Measurements from ENCODE around the gene ADGRB3. TPM values are rescaled to one million over a fixed set of nuclear protein-coding genes. Genes with fewer than 3 reads are reported as not detected.
"Not testable (repeated sequence)": the region's sequence is repeated elsewhere in the genome, so short reads cannot be mapped to it uniquely, and the experiment has no call there.

The ADGRB3 gene
- total RNA-seq, 3 donors from 2014 or later: 0.43 to 7.8 (median 0.72) TPM

DNA sequence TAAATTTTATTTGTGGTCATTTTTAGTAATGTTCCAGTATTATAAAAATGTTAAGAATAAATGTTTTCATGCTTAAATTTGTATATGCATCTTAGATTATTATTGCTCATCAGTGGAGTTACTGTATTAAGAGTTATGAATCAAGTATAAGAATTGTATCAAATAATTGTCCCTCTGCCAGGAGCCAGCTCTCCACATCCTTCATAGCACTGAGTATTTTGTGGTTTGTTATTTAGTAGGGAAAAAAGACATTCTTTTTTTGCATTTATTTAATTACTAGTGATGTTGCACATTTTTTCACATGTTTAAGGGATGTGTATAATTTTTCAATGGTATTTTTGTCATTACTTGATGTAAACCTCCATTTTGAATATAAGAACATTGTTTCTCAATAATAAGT is 102.0 kb downstream of the ADGRB3 start:
- no peaks in the 10 kb centered on the region for H3K4me1 ChIP-seq (ENCODE audit: low read depth)
- TF ChIP-seq, protein P1, sequence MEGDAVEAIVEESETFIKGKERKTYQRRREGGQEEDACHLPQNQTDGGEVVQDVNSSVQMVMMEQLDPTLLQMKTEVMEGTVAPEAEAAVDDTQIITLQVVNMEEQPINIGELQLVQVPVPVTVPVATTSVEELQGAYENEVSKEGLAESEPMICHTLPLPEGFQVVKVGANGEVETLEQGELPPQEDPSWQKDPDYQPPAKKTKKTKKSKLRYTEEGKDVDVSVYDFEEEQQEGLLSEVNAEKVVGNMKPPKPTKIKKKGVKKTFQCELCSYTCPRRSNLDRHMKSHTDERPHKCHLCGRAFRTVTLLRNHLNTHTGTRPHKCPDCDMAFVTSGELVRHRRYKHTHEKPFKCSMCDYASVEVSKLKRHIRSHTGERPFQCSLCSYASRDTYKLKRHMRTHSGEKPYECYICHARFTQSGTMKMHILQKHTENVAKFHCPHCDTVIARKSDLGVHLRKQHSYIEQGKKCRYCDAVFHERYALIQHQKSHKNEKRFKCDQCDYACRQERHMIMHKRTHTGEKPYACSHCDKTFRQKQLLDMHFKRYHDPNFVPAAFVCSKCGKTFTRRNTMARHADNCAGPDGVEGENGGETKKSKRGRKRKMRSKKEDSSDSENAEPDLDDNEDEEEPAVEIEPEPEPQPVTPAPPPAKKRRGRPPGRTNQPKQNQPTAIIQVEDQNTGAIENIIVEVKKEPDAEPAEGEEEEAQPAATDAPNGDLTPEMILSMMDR (IDR thresholded peaks at IDR 0.05): no peak
- no peak for ATAC-seq
- H3K36me3 ChIP-seq (ENCODE audit: low read depth): no peaks in the 10 kb centered on the region
- intact Hi-C loops (cut with DNase I, micrococcal nuclease): no loop called here
- no peaks in the 10 kb centered on the region for H3K9me3 ChIP-seq
- H3K4me3 ChIP-seq: no peak overlapping the region
- no peak for DNase-seq

DNA sequence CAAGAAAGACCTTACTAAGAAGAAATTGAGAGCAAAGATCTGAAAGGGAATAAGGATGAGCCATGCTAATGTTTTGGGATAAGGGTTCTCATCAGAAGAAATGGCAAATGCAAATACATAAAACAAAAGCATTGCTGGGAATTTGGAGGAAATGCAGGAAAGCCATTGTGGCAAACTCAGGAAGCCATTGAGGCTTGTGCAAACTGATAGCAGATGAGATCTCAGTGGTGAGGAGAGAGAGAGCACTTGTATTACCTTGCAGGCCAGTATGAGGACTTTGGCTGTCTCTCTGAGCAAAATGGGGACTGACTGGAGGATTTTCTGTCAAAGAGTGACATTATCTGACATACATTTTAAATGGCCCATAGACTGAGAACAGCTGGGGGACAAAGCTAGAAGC is 103.0 kb downstream of the ADGRB3 start:
- H3K9me3 ChIP-seq: no peaks in the 10 kb centered on the region
- intact Hi-C loops (cut with DNase I, micrococcal nuclease): no loop called here
- no peaks in the 10 kb centered on the region for H3K36me3 ChIP-seq (ENCODE audit: low read depth)
- TF ChIP-seq, protein P1 (IDR thresholded peaks at IDR 0.05): no peak
- H3K4me3 ChIP-seq: no peak overlapping the region
- no peaks in the 10 kb centered on the region for H3K4me1 ChIP-seq (ENCODE audit: low read depth)
- DNase-seq: no peak
- ATAC-seq: no peak

DNA sequence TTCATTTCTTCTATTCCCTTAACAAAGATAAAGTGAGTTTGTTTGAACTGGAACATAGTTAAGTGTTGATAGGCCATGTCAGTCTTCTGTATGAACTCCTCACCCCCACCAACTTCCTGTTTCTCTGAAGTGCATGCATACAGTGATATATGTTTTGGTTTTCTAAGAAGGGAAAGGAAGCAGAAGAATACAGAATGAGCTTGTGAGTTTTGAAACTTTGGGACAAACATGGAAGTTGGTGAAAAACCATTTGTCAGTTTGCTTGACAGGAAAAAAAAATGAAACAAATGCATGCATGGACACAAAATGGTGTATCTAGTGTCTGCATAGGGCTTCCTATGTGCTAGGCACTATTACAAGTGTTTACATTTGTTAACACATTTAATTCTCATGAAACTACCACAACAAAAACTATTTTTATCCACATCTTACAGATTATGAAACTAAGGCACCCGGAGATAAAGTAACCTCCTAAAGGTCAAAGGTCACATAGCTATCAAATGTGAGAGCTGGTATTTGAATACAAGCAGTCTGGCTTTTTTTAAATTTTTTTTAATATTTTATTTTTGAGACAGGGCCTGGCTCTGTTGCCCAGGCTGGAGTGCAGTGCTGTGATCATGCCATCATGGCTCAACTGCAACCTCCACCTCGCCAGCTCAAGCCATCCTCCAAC is 105.9 kb downstream of the ADGRB3 start:
- H3K36me3 ChIP-seq (ENCODE audit: low read depth): no peaks in the 10 kb centered on the region
- no peaks in the 10 kb centered on the region for H3K4me1 ChIP-seq (ENCODE audit: low read depth)
- H3K4me3 ChIP-seq: no peak overlapping the region
- intact Hi-C loops (cut with DNase I, micrococcal nuclease): no loop called here
- TF ChIP-seq, protein P1 (IDR thresholded peaks at IDR 0.05): no peak
- ATAC-seq (no peak), DNase-seq (no peak)
- H3K9me3 ChIP-seq: no peaks in the 10 kb centered on the region

DNA sequence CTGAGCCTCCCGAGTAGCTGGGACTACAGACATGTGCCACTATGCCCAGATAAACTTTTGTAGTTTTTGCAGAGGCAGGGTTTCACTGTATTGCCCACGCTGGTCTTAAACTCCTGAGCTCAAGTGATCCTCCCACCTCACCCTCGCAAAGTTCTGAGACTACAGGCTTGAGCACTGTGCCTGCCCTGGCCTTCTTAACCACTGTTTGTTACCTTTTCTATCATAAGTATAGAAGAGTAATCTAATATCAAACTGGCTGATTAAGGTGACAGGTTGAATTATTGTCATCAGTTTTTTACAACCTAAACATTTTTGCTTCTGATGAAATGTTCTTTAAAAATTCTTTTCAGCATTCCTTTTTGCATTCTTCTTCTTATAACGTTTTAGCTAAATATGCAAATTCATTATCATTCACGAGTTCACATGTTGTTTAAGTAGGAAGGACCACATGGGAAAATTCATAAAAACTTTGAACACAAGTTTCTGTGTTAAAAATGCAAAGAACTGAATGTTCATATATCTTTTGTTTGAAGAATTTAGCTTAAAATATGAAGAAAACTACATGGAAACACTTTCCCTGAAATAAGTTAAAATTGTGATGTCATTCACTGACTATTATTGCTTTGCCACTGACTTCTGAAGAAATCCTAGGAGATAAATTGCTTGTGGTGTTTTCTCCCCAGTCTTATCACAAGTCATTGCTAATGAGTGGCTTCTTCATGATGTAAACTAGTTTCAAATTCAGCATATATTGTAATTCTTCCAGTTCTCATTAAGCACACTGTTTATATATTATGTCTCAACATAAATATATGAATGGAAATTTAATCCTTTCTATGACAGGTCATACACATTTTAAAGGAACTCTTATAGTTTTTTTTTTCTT is 106.7 kb downstream of the ADGRB3 start:
- TF ChIP-seq, protein P1 (IDR thresholded peaks at IDR 0.05): no peak
- Histone ChIP-seq H3K4me1 (ENCODE audit: low read depth) (no peaks in the 10 kb centered on the region), H3K9me3 (no peaks in the 10 kb centered on the region), H3K36me3 (ENCODE audit: low read depth) (no peaks in the 10 kb centered on the region), H3K4me3 (no peak overlapping the region)
- DNase-seq (no peak), ATAC-seq (no peak)
- intact Hi-C loops (cut with DNase I, micrococcal nuclease): no loop called here

DNA sequence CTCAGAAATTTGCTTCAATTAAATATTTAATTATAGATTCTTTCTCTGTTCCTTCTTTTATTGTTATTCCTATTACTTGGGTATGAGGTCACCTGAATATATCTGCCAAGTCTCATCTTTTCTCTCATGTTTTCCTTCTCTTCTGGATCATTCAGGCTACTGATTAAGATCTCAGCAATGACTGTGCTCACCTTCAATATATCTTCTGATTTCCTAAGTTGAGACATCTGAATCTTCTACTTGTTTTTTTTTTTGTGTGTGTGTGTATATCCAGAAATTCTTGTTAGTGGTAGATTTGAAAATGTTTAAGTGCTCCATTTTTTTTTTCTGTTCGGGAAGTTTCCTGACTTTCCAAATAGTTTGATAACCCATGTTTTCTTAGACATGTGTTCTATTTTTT is 108.0 kb downstream of the ADGRB3 start:
- TF ChIP-seq, protein P1 (IDR thresholded peaks at IDR 0.05): no peak
- no peaks in the 10 kb centered on the region for H3K4me1 ChIP-seq (ENCODE audit: low read depth)
- no peak for ATAC-seq
- no peak for DNase-seq
- H3K36me3 ChIP-seq (ENCODE audit: low read depth): no peaks in the 10 kb centered on the region
- no peak overlapping the region for H3K4me3 ChIP-seq
- intact Hi-C loops (cut with DNase I, micrococcal nuclease): no loop called here
- H3K9me3 ChIP-seq: no peaks in the 10 kb centered on the region

DNA sequence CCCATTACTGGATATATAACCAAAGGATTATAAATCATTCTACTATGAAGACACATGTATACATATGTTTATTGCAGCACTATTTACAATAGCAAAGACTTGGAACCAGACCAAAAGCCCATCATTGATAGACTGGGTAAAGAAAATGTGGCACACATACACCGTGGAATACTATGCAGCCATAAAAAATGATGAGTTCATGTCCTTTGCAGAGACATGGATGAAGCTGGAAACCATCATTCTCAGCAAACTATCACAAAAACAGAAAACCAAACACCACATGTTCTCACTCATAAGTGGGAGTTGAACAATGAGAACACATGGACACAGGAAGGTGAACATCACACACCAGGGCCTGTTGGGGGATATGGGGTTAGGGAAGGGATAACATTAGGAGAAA is 109.3 kb downstream of the ADGRB3 start:
- ATAC-seq; H3K9me3 ChIP-seq; intact Hi-C loops (cut with DNase I, micrococcal nuclease); H3K36me3 ChIP-seq (ENCODE audit: low read depth); H3K4me3 ChIP-seq; H3K4me1 ChIP-seq (ENCODE audit: low read depth); DNase-seq: not testable (repeated sequence)

All from mucosa of descending colon (tissue), 3 donors.